GM19193 (cell line): Measurements from ENCODE around the gene TXNRD1.

Experiments used
- POLR2A ChIP-seq: IDR thresholded peaks from 4 replicates; pipeline ENCODE4 v1.6.1; 2011; ENCODE audit not compliant: insufficient read depth, insufficient read length; ENCODE audit errors: extremely low read depth

Gene TXNRD1

DNA sequence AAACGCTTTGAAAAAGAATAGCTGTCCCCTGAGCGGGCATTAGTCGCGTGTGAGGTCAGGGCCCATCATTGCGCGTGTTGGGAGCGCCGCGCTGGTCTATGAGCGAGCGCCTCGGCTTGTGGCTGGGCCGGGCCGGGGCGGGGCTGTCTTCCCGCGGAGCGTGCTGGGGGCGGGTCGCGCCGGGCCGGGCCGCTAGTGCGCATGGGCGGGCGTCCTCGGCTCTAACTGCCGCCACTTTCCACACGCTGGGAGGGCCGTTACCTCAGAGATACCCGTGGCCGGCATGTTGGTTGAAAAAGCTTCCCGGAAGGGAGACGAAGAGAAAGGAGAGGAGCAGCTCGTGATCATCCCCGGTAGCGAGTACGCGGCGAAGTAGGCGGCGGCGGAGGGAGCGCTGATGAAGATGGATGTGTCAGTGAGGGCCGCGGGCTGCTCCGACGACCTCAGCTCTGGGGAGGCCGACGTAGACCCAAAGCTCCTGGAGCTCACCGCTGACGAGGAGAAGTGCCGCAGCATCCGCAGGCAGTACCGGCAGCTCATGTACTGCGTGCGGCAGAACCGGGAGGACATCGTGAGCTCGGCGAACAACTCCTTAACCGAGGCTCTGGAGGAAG, 88.1 kb downstream of the TXNRD1 start, which contains the start of gene EID3:
Gene EID3 (plus strand): TSS at position 202 of the 614 bp plus-strand sequence. CDS start 196 bp downstream, at position 398.
- peak; percentile 63 for TF ChIP-seq POLR2A

DNA sequence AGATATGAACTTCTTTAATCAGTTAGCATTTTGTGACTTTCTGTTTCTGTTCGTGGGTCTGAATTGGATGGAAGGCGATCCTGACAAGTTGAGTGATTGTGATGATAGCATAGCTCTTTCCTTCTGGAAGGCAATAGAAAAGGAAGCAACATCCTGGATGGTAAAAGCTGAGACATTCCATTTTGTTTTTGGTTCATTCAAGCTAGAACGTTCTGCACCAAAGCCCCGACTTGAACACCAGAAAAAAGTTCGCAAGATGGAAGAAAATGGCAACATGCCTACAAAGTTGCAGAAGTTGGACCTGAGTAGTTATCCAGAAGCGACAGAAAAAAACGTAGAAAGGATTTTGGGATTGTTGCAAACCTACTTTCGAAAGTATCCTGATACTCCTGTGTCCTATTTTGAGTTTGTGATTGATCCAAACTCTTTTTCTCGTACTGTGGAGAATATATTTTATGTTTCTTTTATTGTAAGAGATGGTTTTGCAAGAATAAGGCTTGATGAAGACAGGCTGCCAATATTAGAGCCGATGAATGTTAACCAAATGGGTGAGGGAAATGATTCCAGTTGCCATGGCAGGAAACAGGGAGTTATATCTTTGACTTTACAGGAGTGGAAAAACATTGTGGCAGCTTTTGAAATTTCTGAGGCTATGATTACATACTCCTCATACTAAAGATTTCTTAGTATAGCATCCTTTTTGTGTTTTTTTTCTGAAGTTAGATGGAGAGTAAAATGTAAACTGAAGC, 88.9 kb downstream of the TXNRD1 start:
- TF ChIP-seq POLR2A = no peak

DNA sequence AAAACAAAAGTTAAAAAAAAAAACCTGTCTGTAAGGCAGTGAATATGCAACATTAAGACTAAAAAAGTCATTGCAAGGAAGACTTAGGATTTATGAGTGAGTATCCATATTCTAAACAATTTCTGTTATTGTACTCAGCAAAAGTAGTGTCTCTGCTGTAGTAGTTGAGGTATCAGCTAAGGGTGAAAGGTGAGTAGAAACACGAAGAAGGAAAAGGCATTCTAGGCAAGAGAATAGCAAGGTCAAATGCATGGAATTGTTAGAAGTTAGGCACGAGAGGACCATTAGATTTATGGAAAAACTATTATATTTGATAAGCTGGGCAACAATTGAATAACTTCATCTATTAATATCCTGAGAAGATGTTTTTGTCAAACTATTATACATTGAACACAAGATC, 89.8 kb downstream of the TXNRD1 start:
- no peak for TF ChIP-seq POLR2A

DNA sequence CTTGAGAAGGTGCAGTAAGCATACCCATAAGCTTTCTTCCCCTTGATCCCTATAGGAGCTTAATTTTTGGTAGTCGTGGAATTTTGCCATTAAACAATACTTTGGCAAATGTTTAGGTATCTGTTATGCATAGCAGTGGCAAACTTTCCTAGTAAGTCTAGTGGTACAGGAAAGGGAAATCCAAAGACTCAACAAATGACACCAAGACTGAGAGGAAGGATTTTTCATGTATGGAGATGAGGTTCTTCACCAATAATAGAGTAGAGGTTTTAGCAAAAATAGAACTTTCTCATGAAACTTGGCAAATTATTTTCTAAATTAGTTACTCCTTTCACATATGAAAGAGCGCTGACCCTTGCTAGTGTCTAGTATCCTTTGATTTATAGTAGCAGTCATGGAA, 90.8 kb downstream of the TXNRD1 start:
- TF ChIP-seq POLR2A = no peak

DNA sequence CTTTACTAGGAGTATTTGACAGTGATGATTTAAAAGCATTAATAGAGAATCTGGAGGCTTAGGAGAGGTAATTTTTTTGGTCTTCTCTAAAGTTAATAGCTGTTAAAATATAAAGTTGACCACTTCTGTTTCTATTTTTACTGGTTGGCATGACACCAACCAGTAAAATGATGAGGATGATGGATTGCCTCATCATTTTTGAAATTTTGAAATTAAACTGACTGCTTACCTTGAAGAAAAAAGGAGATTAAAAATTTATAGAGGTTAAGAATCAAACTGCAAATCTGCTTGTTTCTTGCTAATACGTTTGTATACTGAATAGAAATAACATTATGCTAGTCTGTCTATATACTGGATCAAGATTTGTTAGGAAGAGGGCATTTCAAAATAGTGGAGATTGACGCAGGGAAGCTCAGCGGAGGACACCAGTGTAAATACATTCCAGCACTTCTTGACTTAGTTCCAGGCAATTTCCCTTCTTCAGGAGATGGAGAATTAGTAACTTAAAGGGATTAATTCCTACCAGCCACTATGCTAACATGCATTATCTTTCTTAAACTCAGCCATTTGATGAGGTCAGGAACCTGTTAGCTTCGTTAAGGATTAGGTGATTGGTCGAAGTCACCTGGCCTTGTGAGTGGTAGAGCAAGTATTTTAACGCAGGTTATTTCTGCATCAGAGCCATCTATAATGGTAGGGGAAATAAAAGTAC, 91.5 kb downstream of the TXNRD1 start:
- no peak for TF ChIP-seq POLR2A

DNA sequence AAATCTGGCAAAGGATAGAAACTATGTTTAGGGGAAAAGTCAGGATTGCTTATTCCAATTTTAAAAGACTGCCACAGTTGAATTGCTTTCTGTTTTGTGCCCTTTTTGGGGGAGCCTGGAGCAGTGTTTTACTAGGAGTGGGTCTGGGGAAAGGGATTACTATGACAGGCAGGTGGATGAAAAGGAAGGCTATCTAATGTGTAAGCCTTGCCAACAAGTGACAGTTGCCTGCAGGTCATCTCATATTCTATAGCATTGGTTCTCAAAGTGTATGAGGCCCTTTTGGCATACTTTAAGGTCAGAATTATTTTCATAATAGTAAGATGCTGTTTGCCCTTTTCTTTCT, 92.0 kb downstream of the TXNRD1 start:
- TF ChIP-seq POLR2A = no peak

DNA sequence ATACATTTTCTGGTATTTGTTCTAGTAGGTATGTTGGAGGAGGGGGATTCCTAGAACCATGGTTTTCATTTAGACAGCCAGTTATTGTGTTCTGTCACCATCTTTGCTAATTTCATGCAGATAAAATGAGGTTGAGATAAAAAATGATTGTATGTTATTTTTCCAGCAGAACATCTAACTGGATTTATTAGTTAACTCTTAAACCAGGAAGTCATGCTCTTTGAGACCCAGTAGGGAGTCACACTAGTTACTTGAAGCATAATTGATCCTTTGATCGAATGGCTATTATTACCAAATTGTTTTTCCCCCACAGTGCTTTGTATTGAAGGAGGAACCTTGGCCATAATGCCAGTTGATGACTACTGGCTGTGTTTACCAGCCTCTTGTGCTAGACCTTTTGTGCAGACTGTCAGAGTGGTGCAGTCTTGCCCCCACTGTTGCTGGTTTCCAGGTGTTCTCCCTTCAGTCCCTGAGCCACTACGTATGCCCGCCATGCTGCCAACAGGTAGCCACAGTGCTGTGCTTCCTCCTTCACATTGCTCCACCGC, 93.9 kb downstream of the TXNRD1 start:
- TF ChIP-seq POLR2A = no peak

DNA sequence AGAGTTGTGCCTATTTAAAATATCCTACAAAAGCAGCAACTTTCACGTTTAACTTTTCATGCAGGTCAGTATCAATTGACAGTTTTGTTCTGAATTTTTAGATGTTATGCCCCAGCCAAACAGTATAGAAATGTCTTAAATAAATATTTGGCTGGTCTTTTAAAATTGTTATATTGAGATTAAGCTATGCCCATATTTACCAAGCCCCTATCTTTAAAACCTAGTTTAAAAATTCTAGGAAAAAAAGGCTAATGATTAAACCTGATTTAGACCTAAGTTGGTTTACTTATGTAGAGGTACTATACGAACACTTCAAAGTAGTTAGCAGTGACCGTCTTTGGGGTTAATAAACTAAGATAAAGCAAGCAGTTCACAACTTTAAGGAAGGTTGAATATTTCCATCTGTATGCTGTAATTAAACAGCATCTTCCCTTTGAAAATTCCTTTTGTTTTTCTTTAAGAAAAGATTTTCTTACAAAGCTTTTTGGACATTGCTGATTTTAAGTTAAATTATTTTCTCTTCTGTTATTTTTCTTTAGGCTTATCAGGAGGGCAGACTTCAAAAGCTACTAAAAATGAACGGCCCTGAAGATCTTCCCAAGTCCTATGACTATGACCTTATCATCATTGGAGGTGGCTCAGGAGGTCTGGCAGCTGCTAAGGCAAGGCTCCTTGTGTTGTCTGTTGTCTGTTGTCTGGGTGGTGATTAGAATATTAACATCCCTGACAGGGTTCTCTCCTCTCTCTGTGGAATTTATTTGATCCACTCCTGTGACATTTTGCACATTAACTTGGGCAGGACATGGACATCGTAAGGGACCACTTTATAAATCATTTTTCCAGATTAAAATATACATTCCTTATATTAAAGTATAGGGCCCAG, 95.4 kb downstream of the TXNRD1 start:
- TF ChIP-seq POLR2A = no peak

DNA sequence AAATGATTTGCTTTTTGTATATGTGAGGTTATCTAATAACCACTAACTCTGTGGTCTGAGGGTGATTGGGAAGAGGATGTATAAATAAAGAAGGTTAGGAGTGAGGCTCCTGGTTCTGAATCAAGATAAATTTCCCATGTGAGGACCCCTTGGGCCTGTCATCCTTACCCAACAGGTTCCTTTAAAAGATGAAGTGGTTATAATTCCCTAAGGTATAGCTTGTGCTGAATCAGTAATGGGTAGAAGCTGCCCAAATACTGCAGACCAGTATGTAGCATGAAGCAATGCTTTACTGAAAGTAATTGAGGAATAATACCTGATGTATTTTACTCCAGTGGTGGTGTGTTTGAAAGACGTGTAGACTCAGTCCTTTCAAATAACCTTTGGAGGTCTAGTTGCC, 96.6 kb downstream of the TXNRD1 start:
- TF ChIP-seq POLR2A = no peak

DNA sequence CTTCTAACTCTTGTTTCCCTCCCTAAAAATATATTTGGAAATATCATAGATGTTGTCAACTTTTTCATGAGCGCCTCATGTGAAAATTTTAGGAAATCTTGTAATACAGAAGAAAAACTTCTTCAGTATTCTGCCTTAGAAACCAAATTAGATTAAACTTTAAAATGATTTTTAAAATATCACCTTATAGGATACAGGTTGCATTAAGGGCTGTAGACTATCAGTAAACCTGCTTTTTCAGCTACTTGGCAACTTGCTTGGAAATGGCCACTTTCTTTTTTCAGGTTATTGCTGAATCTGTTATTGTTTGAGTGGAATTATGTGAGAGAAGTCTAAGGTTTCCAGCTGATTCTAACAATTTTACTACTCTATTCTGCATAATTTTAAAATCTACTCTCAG, 97.1 kb downstream of the TXNRD1 start:
- TF ChIP-seq POLR2A = no peak

DNA sequence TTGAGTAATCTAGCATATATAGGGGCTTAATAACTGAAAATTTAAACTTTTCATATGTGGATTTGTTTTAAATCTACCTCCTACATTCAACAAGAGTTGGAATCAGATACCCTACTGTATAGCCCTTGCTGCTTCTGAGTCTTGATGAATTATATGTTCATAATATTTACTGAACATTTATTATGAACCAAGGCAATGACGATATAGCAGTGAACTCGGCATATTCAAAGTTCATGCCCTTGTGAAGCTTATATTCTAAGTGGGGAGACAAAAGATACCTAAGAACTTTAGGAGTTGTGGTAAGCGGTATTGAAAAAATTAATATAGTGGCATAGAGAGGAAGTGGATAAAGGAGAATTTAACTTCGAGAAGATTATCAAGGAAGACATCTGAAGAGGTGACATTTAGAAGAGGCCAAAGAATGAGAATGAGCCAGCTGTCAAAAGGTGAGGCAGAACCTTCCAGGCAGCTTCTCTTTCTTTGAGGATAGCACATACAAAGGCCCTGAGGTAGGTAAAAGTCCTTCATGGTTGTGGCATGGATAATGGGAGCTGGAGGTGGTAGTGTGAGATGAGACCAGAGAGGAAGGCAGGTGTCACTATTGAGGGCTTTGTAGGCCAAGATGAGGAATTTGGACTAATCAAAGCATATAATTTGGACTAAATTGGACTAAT, 98.1 kb downstream of the TXNRD1 start:
- no peak for TF ChIP-seq POLR2A

DNA sequence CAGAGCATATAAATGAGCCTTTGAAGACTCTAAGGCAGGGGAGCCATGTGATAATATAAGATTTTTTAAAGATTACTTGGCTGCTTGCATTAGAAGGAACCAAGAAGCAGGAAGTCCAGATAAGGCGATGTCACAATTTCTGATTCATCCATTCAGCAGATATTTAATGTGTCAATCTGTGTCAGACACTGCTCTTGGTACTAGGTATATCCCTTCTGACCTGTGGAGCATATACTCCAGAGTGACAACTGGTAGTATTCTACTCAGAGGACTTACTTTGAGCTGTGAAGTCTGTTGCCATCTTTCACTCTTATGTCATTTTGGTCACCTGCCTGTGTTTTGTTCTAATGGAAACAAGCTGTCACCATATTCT, 98.6 kb downstream of the TXNRD1 start:
- TF ChIP-seq POLR2A = no peak

DNA sequence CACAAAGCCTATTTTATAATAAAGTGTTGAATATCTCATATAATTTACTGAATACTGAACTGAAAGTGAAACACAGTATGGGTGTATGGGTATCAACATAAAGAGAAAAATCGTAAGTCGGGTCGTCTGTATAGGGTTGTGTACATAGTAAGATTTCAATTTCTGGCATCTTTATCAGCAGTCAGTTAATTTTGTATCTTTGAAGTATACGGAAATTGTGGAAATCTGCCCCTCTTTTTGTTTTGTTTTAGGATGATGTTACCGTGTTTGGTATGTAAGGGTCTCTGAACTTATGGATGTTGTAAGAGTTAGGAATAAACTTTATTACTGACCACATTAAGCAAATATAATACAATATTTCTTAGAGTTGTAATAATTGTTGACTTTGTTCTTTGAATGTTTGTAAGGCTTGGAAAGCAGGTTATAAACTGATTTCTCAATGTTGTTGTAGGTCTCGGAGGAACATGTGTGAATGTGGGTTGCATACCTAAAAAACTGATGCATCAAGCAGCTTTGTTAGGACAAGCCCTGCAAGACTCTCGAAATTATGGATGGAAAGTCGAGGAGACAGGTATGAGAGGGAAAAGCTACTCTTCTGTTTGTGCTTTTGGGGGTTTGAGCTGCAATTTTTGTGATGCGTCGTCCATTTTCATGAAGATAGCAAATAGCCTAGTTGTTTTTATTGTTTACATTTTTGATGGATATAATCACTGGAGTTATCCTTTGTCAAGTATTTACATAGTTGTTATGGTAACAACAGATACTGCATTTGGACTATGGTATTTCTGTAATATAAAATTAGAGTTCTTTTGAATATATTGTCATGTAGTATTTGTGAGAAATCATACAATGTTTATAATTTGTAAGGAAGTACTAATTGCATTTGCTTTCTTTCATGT, 100.0 kb downstream of the TXNRD1 start:
- TF ChIP-seq POLR2A = no peak
